OCI-LY7 (cell line): ENCODE measurements around the gene CDC42SE1. TPM values are rescaled to one million over a fixed set of nuclear protein-coding genes. Genes with fewer than 3 reads are reported as not detected.

Experiments
- BruUV-seq: library from RNA; stranded (reverse); fragments of 400-500 nt; replicated peaks from 2 replicates; lab custom pipeline; 2021; lab: Mats Ljungman, UMichigan
- CTCF ChIA-PET: fragments of 300-600 bp; sonication (Branson Sonifier 250); formaldehyde crosslinking; loops from one replicate; lab custom pipeline; 2022; ENCODE audit warnings: antibody characterized with exemption; ENCODE audit not compliant: unreplicated experiment; lab: Charles Lee
- POLR2A ChIA-PET: fragments of 300-600 bp; sonication (Branson Sonifier 250); formaldehyde crosslinking; loops from one replicate; lab custom pipeline; 2022; ENCODE audit warnings: antibody characterized with exemption; lab: Charles Lee
- DNase-seq: peaks from one replicate; pipeline ENCODE4 v3.0.0-alpha.2; 2015; ENCODE audit warnings: low spot score
- H2AFZ ChIP-seq: fragments of 200-600 bp; sonication (generic), shearing (Covaris generic); 2 replicates; pipeline ENCODE4 v1.6.1; 2014; ENCODE audit warnings: mild to moderate bottlenecking, antibody characterized with exemption, low read length, moderate library complexity
- H3K27ac ChIP-seq: fragments of 200-600 bp; sonication (generic); 2 replicates; pipeline ENCODE4 v1.5.1; 2014; ENCODE audit warnings: mixed run types, low read depth, mild to moderate bottlenecking, moderate library complexity, low read length, inconsistent platforms; ENCODE audit not compliant: poor library complexity, severe bottlenecking
- H3K36me3 ChIP-seq: fragments of 200-600 bp; sonication (generic); 2 replicates; pipeline ENCODE4 v1.6.1; 2014; ENCODE audit warnings: mild to moderate bottlenecking, antibody characterized with exemption, low read length, moderate library complexity, mixed read lengths; ENCODE audit not compliant: insufficient read depth
- H3K4me1 ChIP-seq: fragments of 200-600 bp; sonication (generic); 2 replicates; pipeline ENCODE4 v1.5.1; 2014; ENCODE audit warnings: mild to moderate bottlenecking, low read length; ENCODE audit not compliant: insufficient read depth, poor library complexity, severe bottlenecking
- H3K4me2 ChIP-seq: fragments of 200-600 bp; sonication (generic); 2 replicates; pipeline ENCODE4 v1.6.1; 2014; ENCODE audit warnings: mild to moderate bottlenecking, low read length
- H3K4me3 ChIP-seq: fragments of 200-600 bp; sonication (generic); 2 replicates; pipeline ENCODE4 v1.5.1; 2014; ENCODE audit warnings: mild to moderate bottlenecking, low read depth, low read length; ENCODE audit not compliant: poor library complexity, severe bottlenecking
- H3K79me2 ChIP-seq: fragments of 200-600 bp; sonication (generic); 2 replicates; pipeline ENCODE4 v1.6.1; 2016; ENCODE audit warnings: low read depth, mild to moderate bottlenecking, low read length, moderate library complexity, mixed read lengths; ENCODE audit not compliant: insufficient read depth
- H3K9me2 ChIP-seq: fragments of 200-600 bp; sonication (generic); 2 replicates; pipeline ENCODE4 v1.6.1; 2016; ENCODE audit warnings: mild to moderate bottlenecking, low read length, mixed read lengths; ENCODE audit not compliant: insufficient read depth
- H3K9me3 ChIP-seq: fragments of 200-600 bp; sonication (generic); 2 replicates; pipeline ENCODE4 v1.6.1; 2014; ENCODE audit warnings: mild to moderate bottlenecking, mixed run types, low read length, mixed read lengths
- H4K20me1 ChIP-seq: fragments of 200-600 bp; sonication (generic); 2 replicates; pipeline ENCODE4 v1.6.1; 2014; ENCODE audit warnings: mild to moderate bottlenecking, antibody characterized with exemption, low read length, moderate library complexity, mixed read lengths; ENCODE audit not compliant: insufficient read depth
- EZH2phosphoT487 ChIP-seq: fragments of 200-600 bp; sonication (generic); IDR thresholded peaks from 2 replicates; pipeline ENCODE4 v1.6.1; 2018; ENCODE audit warnings: low read depth, borderline replicate concordance, mild to moderate bottlenecking, mixed run types, antibody characterized with exemption, low read length, moderate library complexity, mixed read lengths
- intact Hi-C: fragments of 100-400 bp; cut with micrococcal nuclease; formaldehyde crosslinking; loops from one replicate; pipeline ENCODE4 v1.10.0; 2022; ENCODE audit not compliant: unreplicated experiment
- total RNA-seq, 2 experiments: library from RNA; depleted of rRNA in 1 of 2; stranded (reverse); fragments of >200 nt in 1 of 2; shearing (Covaris generic) in 1 of 2; gene quantifications; 2 replicates each; pipeline ENCODE4 v1.2.3, GENCODE V29; 2014 to 2022
- TF ChIP-seq, protein P1 (sequence below): fragments of 200-600 bp; sonication (generic); conservative IDR thresholded peaks from 2 replicates; pipeline ENCODE4 v1.5.1; 2014; ENCODE audit warnings: mild to moderate bottlenecking, antibody characterized with exemption, low read length, moderate library complexity, mixed read lengths

The CDC42SE1 gene
- total RNA-seq, 2 experiments from 2014 or later: 48.2 to 63.3 TPM

DNA sequence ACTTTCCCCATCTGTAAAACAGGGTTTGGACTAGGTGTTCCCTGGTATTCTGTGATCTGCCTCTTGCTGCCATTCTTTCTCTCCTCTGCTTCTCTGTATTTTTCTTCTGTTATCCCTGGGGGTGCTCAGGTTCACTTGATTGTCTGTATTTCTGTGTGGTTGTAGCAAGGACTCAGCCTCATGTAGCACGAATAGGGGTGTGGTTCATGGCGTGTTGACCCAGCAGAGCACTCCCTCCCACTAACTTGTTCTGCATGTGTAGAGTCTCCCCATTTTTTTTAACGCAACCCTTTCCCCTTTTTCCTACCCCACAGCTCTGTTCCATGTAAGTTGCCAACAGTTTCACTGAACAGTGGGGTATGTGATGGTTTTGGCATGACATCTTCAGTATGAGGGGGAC is 24.3 kb downstream of the CDC42SE1 start:
- ChIA-PET CTCF (no interaction called here), POLR2A (no interaction called here)
- TF ChIP-seq, protein P1, sequence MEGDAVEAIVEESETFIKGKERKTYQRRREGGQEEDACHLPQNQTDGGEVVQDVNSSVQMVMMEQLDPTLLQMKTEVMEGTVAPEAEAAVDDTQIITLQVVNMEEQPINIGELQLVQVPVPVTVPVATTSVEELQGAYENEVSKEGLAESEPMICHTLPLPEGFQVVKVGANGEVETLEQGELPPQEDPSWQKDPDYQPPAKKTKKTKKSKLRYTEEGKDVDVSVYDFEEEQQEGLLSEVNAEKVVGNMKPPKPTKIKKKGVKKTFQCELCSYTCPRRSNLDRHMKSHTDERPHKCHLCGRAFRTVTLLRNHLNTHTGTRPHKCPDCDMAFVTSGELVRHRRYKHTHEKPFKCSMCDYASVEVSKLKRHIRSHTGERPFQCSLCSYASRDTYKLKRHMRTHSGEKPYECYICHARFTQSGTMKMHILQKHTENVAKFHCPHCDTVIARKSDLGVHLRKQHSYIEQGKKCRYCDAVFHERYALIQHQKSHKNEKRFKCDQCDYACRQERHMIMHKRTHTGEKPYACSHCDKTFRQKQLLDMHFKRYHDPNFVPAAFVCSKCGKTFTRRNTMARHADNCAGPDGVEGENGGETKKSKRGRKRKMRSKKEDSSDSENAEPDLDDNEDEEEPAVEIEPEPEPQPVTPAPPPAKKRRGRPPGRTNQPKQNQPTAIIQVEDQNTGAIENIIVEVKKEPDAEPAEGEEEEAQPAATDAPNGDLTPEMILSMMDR: no peak
- TF ChIP-seq EZH2phosphoT487: no peak
- no peaks in the 10 kb centered on the region for H3K79me2 ChIP-seq
- no peaks in the 10 kb centered on the region for H3K9me2 ChIP-seq
- DNase-seq: no peak
- no peaks in the 10 kb centered on the region for H3K4me1 ChIP-seq
- H3K27ac ChIP-seq: no peak overlapping the region
- no peak overlapping the region for H2AFZ ChIP-seq
- H3K4me3 ChIP-seq: no peak overlapping the region
- TSS peak; percentile 65 for BruUV-seq
- intact Hi-C loops: no loop called here
- H3K36me3 ChIP-seq: peaks cover 34% of the 10 kb centered on the region
- no peaks in the 10 kb centered on the region for H3K9me3 ChIP-seq
- no peaks in the 10 kb centered on the region for H4K20me1 ChIP-seq
- H3K4me2 ChIP-seq: no peak overlapping the region

DNA sequence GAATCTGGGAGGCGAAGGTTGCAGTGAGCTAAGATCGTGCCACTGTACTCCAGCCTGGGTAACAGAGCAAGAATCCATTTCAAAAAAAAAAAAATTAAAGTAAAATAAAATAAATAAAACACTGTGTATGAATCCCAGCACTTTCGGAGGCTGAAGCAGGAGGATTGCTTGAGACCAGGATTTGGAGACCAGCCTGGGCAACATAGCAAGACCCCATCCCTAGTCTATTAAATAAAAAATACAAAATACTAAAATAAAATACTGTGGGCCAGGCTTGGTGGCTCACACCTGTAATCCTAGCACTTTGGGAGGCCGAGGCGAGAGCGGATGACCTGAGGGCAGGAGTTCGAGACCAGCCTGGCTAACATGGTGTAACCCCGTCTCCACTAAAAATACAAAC is 27.3 kb downstream of the CDC42SE1 start:
- Histone ChIP-seq H4K20me1 (no peaks in the 10 kb centered on the region), H3K36me3 (peaks cover 55% of the 10 kb centered on the region), H3K4me2 (no peak overlapping the region), H2AFZ (no peak overlapping the region), H3K79me2 (no peaks in the 10 kb centered on the region), H3K4me3 (no peak overlapping the region), H3K27ac (no peak overlapping the region), H3K9me3 (no peaks in the 10 kb centered on the region), H3K9me2 (no peaks in the 10 kb centered on the region), H3K4me1 (no peaks in the 10 kb centered on the region)
- TF ChIP-seq EZH2phosphoT487: no peak
- TF ChIP-seq, protein P1: no peak
- POLR2A ChIA-PET: no interaction called here
- intact Hi-C loops: no loop called here
- DNase-seq: no peak
- no TSS peak for BruUV-seq
- CTCF ChIA-PET: no interaction called here

DNA sequence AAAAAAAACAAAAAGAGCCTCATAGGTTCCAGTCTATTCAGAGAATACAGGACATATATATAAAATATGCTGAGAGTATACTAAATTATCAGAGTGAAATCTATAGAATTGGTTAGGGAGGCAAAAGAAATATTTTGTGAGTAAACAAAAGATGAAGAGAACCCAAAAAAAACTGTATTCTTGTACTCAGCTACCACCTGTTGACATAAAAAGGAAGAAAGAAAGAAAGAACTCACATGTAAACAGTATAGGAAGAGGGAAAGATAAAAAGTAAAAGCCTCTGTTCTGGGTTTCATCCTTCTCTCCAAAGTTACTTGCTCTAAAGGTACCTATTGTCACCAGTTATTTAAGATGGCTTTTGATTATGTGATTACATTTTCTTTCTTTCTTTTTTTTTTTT is 33.0 kb downstream of the CDC42SE1 start:
- CTCF ChIA-PET: no interaction called here
- intact Hi-C loops: no loop called here
- BruUV-seq: no TSS peak

More for the DNA sequence above, 33.0 kb downstream of the CDC42SE1 start:
- POLR2A ChIA-PET: no interaction called here
- Histone ChIP-seq H3K4me2 (no peak overlapping the region), H3K4me3 (no peak overlapping the region), H2AFZ (no peak overlapping the region), H3K36me3 (peaks cover 54% of the 10 kb centered on the region), H4K20me1 (no peaks in the 10 kb centered on the region), H3K9me3 (no peaks in the 10 kb centered on the region), H3K79me2 (no peaks in the 10 kb centered on the region), H3K9me2 (no peaks in the 10 kb centered on the region), H3K4me1 (no peaks in the 10 kb centered on the region), H3K27ac (no peak overlapping the region)
- no peak for TF ChIP-seq EZH2phosphoT487
- TF ChIP-seq, protein P1: no peak
- DNase-seq: no peak
